ENCODE results near the gene SMAP1.

The SMAP1 gene

GRCh38 chr6:70633870-70634269, 33.8 kb upstream of the SMAP1 start:
- no peak for TF ChIP-seq CTCF (IDR thresholded peaks at IDR 0.05; ENCODE audit: control insufficient read depth, insufficient read depth, low read depth, low read length, missing control alignments)
- H3K4me3 ChIP-seq (ENCODE audit: control insufficient read depth, low read depth, low read length), result no peak overlapping the region
- no peak for DNase-seq (ENCODE audit: low read depth)

GRCh38 chr6:70636596-70636995, 31.1 kb upstream of the SMAP1 start:
- no peak for TF ChIP-seq CTCF (IDR thresholded peaks at IDR 0.05; ENCODE audit: control insufficient read depth, insufficient read depth, low read depth, low read length, missing control alignments)
- DNase-seq (ENCODE audit: low read depth), result no peak
- no peak overlapping the region for H3K4me3 ChIP-seq (ENCODE audit: control insufficient read depth, low read depth, low read length)

GRCh38 chr6:70638468-70638867, 29.2 kb upstream of the SMAP1 start:
- TF ChIP-seq CTCF (IDR thresholded peaks at IDR 0.05; ENCODE audit: control insufficient read depth, insufficient read depth, low read depth, low read length, missing control alignments), result no peak
- no peak overlapping the region for H3K4me3 ChIP-seq (ENCODE audit: control insufficient read depth, low read depth, low read length)
- DNase-seq (ENCODE audit: low read depth), result no peak

GRCh38 chr6:70651326-70651905, 16.3 kb upstream of the SMAP1 start:
- H3K4me3 ChIP-seq (ENCODE audit: control insufficient read depth, low read depth, low read length), result no peak overlapping the region
- no peak for TF ChIP-seq CTCF (IDR thresholded peaks at IDR 0.05; ENCODE audit: control insufficient read depth, insufficient read depth, low read depth, low read length, missing control alignments)
- no peak for DNase-seq (ENCODE audit: low read depth)

GRCh38 chr6:70652216-70652615, 15.5 kb upstream of the SMAP1 start:
- TF ChIP-seq CTCF (IDR thresholded peaks at IDR 0.05; ENCODE audit: control insufficient read depth, insufficient read depth, low read depth, low read length, missing control alignments), result no peak

GRCh38 chr6:70657706-70658105, 10.0 kb upstream of the SMAP1 start:
- H3K4me3 ChIP-seq (ENCODE audit: control insufficient read depth, low read depth, low read length), result no peak overlapping the region
- no peak for DNase-seq (ENCODE audit: low read depth)
- TF ChIP-seq CTCF (IDR thresholded peaks at IDR 0.05; ENCODE audit: control insufficient read depth, insufficient read depth, low read depth, low read length, missing control alignments), result no peak

More at GRCh38 chr6:70652216-70652615, 15.5 kb upstream of the SMAP1 start:
- DNase-seq (ENCODE audit: low read depth), result no peak
- no peak overlapping the region for H3K4me3 ChIP-seq (ENCODE audit: control insufficient read depth, low read depth, low read length)

Measured in AG09309 (cell line).